Parathyroid adenoma (tissue), 2 donors: ENCODE data around the gene SFXN5.

ENCODE experiments used
- H2AFZ ChIP-seq: fragments of 300-600 bp; sonication (generic); one replicate; pipeline ENCODE4 v1.7.0; 2017; ENCODE audit warnings: antibody characterized with exemption, mild to moderate bottlenecking
- H3K27ac ChIP-seq: fragments of 300-600 bp; sonication (generic); one replicate; pipeline ENCODE4 v1.7.0; 2017
- H3K27me3 ChIP-seq: fragments of 300-600 bp; sonication (generic); one replicate; pipeline ENCODE4 v1.7.0; 2017; ENCODE audit warnings: low read length; ENCODE audit not compliant: control insufficient read depth, insufficient read depth
- H3K36me3 ChIP-seq: fragments of 300-600 bp; sonication (generic); one replicate; pipeline ENCODE4 v1.7.0; 2017; ENCODE audit warnings: low read length; ENCODE audit not compliant: control insufficient read depth, insufficient read depth
- H3K4me1 ChIP-seq: fragments of 300-600 bp; sonication (generic); one replicate; pipeline ENCODE4 v1.7.0; 2017; ENCODE audit warnings: control low read depth
- H3K4me2 ChIP-seq: fragments of 300-600 bp; sonication (generic); one replicate; pipeline ENCODE4 v1.7.0; 2017; ENCODE audit warnings: low read length
- H3K4me3 ChIP-seq: fragments of 300-600 bp; sonication (generic); one replicate; pipeline ENCODE4 v1.7.0; 2017; ENCODE audit warnings: low read depth, low read length
- H3K79me2 ChIP-seq: fragments of 300-600 bp; sonication (generic); one replicate; pipeline ENCODE4 v1.7.0; 2017; ENCODE audit warnings: control low read depth
- H3K9ac ChIP-seq: fragments of 300-600 bp; sonication (generic); one replicate; pipeline ENCODE4 v1.7.0; 2017; ENCODE audit warnings: mild to moderate bottlenecking
- H3K9me3 ChIP-seq: fragments of 300-600 bp; sonication (generic); one replicate; pipeline ENCODE4 v1.7.0; 2017; ENCODE audit warnings: low read length; ENCODE audit not compliant: control insufficient read depth
- TF ChIP-seq, protein P1 (sequence below): fragments of 300-600 bp; sonication (generic); IDR thresholded peaks from one replicate; pipeline ENCODE4 v1.7.0; 2017; ENCODE audit warnings: antibody characterized with exemption, mild to moderate bottlenecking
- donor health status: primary hyperparathyroidism.

Gene SFXN5

DNA sequence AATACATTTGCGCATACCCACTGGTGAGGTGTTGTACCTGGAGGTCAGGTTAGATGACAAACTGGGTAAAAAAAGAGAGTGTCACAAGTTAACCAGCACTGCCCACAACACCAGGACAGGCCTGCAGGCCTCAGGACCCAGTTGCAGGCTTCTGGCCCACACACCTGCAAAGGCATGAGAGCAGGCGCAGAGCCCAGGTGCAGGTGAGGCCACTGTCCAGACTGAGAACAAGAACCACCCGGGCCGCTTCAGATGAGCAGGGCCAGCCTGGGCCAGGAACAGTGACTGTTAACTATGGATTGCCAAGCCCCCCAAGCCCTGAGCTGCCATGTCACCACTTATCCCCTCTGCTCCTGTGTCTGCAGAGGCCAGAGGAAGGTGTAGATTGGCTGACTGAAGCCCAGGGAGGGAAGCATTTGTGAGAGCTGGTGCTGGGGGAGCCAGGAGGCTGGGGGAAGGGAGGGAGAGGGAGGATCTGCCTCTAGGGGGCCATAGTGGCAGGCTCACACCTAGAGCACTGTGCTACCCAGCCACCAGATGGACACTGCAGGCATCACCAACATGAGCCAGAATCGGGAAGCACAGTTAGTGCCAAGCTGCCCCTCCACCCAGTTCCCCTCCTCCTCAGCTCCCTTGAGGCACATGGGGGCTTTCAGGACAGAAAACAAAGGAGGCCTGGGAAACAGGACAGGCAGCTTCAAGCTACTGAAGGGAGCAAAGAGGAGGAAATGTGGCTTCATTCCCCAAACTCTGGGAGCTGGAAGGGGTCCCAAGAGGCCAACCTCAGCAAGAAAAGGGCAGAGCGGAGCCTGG lies 35.4 kb downstream of the SFXN5 start:
- Histone ChIP-seq H2AFZ (no peak overlapping the region), H3K9ac (no peak overlapping the region), H3K79me2 (no peaks in the 10 kb centered on the region), H3K9me3 (no peaks in the 10 kb centered on the region), H3K4me3 (no peak overlapping the region), H3K4me2 (no peak overlapping the region), H3K27me3 (no peaks in the 10 kb centered on the region), H3K4me1 (no peaks in the 10 kb centered on the region), H3K36me3 (no peaks in the 10 kb centered on the region), H3K27ac (no peak overlapping the region)
- TF ChIP-seq, protein P1, sequence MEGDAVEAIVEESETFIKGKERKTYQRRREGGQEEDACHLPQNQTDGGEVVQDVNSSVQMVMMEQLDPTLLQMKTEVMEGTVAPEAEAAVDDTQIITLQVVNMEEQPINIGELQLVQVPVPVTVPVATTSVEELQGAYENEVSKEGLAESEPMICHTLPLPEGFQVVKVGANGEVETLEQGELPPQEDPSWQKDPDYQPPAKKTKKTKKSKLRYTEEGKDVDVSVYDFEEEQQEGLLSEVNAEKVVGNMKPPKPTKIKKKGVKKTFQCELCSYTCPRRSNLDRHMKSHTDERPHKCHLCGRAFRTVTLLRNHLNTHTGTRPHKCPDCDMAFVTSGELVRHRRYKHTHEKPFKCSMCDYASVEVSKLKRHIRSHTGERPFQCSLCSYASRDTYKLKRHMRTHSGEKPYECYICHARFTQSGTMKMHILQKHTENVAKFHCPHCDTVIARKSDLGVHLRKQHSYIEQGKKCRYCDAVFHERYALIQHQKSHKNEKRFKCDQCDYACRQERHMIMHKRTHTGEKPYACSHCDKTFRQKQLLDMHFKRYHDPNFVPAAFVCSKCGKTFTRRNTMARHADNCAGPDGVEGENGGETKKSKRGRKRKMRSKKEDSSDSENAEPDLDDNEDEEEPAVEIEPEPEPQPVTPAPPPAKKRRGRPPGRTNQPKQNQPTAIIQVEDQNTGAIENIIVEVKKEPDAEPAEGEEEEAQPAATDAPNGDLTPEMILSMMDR: no peak

DNA sequence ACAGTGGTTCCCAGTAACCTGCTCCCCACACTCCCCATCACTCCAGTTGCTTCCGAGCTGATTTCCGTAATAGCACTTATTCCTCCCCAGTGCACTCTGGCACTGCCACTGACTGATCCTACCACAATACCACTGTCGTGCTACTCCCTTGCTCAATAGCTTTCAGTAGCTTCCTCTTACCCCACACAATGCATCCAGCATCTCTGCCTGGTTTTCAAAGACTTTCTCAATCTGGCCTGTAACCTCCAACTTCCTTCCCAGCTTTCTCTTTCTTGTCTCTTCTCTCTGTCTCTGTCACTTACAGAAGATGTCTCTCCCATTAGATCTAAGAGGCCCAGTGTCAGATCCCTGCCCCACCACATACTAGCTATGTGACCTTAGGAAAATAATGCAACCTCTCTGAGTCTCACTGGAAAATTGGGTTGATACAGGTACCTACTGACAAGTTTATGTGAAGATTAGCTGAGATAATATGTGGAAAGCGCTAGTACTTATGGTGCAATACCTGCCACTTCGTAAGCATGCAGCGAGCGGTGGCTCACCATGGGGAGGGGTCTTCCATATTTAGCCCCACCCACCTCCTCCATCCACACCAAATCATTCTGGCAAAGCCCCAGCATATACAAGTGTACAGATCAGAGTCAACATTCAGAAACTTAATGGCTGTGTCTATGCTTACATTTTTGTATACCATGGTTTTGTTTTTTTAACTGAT lies 36.7 kb downstream of the SFXN5 start:
- H3K4me3 ChIP-seq: no peak overlapping the region
- no peak overlapping the region for H3K4me2 ChIP-seq
- no peak overlapping the region for H3K27ac ChIP-seq
- H3K4me1 ChIP-seq: no peaks in the 10 kb centered on the region
- TF ChIP-seq, protein P1: no peak
- no peaks in the 10 kb centered on the region for H3K27me3 ChIP-seq
- no peak overlapping the region for H3K9ac ChIP-seq
- no peaks in the 10 kb centered on the region for H3K36me3 ChIP-seq
- H2AFZ ChIP-seq: no peak overlapping the region
- H3K79me2 ChIP-seq: no peaks in the 10 kb centered on the region
- no peaks in the 10 kb centered on the region for H3K9me3 ChIP-seq

DNA sequence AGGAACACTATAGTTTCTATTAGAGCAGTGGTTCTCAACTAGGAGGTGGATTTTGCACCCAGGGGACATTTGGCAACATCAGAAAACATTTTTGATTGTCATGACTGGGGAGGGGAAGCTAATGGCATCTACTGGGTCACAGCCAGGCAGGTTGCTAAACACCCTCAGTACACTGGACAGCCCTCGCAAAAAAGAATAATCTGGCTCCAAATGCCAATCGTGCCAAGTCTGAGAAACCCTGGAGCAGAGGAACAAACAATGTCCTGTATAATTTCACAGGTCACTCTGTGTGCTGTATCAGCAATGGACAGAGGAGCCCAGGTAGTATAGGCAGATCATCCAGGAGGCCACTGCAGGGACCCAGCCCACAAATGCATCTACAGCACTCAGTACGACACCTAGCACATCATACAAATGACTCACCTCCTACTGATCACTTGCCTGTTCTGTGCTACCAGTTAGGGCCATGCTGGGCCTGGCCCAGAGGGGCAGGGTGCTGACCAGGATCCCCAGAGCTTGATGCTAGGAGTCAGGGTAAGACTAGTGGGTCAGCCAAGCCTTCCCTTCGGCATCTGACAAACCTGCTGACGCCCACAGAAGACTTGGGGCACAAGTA lies 37.6 kb downstream of the SFXN5 start:
- TF ChIP-seq, protein P1: no peak
- H3K27ac ChIP-seq: no peak overlapping the region
- no peak overlapping the region for H2AFZ ChIP-seq
- no peaks in the 10 kb centered on the region for H3K79me2 ChIP-seq
- H3K4me2 ChIP-seq: no peak overlapping the region
- H3K9me3 ChIP-seq: no peaks in the 10 kb centered on the region
- H3K4me3 ChIP-seq: no peak overlapping the region
- no peaks in the 10 kb centered on the region for H3K36me3 ChIP-seq
- no peaks in the 10 kb centered on the region for H3K27me3 ChIP-seq
- H3K4me1 ChIP-seq: no peaks in the 10 kb centered on the region
- H3K9ac ChIP-seq: no peak overlapping the region

DNA sequence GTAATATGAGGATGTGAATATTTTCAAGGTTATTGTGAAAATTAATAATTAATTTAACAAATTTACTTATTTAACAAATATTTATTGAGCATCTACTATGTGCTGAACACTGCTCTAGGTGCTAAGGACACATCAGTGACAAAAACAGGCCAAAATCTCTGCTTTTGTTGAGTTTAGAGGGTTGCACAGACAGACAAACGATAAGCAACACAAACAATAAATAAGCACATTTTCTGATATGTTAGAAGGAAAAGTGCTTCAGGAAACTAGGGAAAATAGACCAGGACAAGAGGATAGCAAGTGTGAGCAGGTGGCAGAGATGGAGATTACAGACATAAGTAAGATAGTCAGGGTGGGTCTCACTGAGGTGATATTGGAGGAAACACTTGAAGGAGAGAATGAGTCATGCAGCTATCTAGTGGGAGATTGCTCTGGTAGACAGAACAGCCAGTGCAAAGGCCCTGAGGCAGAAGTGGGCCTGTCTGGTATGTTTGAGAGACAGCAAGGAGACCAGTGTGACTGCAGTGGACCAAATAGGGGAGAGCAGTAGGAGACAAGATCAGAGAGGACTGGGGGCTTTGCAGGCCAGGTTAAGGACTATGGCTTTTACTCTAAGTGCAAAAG lies 38.3 kb downstream of the SFXN5 start:
- TF ChIP-seq, protein P1: no peak
- Histone ChIP-seq H3K4me1 (no peaks in the 10 kb centered on the region), H3K4me2 (no peak overlapping the region), H3K9ac (no peak overlapping the region), H3K27ac (no peak overlapping the region), H3K36me3 (no peaks in the 10 kb centered on the region), H3K4me3 (no peak overlapping the region), H3K27me3 (no peaks in the 10 kb centered on the region), H3K79me2 (no peaks in the 10 kb centered on the region), H3K9me3 (no peaks in the 10 kb centered on the region), H2AFZ (no peak overlapping the region)
